WI38 (cell line): ENCODE results near the gene MYL7.

ENCODE experiments used
- H3K4me3 ChIP-seq: 2 replicates; pipeline ENCODE4 v1.5.1; 2011; ENCODE audit warnings: low read depth, mild to moderate bottlenecking, control low read depth, low read length
- TF ChIP-seq, protein P1 (sequence below): IDR thresholded peaks from 2 replicates; pipeline ENCODE4 v1.5.1; 2012; ENCODE audit warnings: low read depth, mild to moderate bottlenecking, control low read depth, low read length

MYL7 gene

DNA sequence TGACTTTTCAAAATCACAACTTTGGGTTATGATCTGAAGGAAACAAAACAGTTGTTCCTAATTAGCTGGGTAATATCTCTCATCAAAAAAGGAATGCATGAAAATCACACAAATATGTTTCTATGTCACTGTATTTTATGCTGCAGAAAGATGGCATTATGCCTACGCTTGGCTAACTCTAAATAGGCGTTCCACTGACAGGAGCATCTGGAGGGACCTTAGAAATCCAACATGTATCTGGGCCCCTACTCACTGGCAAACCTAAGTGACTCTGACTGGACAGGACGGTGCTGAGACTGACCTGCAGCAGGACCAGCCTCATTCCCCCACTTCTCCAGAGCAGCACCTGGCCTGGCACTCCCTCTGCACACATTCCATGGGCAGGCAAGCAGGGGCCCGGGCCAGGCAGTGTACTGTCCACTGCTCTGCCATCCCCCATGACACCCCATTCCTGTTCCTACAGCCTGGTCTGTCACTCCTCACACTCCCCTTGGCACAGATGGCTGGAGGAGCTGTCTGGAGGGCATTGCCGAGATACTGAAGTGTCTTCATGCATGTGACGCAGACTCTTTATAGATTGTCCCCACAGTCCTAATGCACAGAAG lies 2.6 kb upstream of the MYL7 start:
- H3K4me3 ChIP-seq, result no peak overlapping the region

DNA sequence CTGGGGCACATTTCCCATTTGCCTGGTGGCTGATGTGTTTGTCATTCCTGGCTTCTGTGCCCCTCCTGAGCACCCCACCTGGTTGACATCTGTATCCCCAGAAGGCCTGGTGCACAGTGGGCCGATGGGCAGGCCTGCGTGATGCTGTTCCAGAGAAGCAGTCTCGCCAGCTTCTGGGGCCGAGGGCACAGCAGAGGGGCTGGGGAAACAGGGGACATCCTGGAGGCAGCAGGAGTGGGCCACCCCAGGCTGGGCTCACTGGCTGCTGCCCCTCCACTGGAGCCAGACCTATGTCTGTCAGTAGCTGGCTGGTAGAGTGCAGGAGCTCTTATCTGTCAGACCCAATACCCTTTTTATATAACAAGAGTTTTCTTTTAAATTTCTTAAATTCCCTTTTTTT lies 896 bp upstream of the MYL7 start:
- TF ChIP-seq, protein P1, sequence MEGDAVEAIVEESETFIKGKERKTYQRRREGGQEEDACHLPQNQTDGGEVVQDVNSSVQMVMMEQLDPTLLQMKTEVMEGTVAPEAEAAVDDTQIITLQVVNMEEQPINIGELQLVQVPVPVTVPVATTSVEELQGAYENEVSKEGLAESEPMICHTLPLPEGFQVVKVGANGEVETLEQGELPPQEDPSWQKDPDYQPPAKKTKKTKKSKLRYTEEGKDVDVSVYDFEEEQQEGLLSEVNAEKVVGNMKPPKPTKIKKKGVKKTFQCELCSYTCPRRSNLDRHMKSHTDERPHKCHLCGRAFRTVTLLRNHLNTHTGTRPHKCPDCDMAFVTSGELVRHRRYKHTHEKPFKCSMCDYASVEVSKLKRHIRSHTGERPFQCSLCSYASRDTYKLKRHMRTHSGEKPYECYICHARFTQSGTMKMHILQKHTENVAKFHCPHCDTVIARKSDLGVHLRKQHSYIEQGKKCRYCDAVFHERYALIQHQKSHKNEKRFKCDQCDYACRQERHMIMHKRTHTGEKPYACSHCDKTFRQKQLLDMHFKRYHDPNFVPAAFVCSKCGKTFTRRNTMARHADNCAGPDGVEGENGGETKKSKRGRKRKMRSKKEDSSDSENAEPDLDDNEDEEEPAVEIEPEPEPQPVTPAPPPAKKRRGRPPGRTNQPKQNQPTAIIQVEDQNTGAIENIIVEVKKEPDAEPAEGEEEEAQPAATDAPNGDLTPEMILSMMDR, result no peak
- no peak overlapping the region for H3K4me3 ChIP-seq

More for the DNA sequence above, 2.6 kb upstream of the MYL7 start:
- TF ChIP-seq, protein P1, result no peak

DNA sequence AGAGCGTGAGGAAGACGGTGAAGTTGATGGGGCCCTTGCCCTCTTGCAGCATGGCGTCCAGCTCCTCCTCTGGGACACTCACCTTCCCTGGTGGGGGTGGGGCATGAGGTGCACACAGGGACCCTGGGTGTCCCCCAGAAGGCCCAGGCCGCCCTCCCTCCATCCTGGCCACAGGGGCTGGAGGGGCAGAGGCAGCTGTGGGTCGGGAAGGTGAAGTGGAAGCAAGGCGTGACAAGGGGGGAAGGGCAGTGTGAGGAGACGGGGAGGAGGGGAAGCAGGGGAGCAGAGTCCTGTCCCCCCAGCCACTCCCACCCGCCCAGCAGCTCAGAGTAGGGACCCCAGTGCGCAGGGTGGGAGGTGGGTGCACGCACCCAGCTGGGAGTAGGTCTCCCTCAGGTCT lies 791 bp downstream of the MYL7 start:
- H3K4me3 ChIP-seq, result no peak overlapping the region
- TF ChIP-seq, protein P1, result no peak

DNA sequence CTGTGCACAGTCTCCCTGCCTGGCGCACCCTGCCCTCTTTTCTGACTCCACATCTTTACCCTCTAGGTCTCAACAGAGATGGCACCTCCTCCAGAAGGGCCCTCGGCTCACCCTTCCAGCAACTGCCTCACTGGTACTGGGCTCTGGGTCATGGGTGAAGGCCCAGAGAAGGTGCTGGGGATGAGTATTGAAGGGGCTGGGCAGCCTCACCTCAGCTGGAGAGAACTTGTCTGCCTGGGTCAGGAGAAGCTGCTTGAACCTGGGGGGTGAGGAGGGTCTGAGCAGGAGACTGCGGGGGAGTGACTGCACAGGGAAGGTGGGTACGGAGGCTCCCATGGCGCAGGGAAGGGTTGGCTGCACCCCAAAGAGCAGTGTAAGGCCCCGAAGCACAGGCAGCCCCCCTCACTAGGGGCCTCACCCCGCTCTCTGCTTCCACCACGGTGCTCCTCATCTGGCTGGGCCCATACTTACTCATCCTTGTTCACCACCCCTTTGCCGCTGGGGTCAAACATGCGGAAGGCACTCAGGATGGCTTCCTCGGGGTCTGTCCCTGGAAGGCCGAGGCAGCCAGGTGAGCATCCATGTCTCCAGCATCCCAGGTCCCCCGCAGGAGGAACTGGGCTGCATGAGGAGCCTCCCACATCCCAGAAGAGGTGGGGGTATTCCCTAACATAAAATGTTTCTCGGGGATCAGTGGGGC lies 1.7 kb downstream of the MYL7 start:
- TF ChIP-seq, protein P1, result no peak
- H3K4me3 ChIP-seq, result no peak overlapping the region

DNA sequence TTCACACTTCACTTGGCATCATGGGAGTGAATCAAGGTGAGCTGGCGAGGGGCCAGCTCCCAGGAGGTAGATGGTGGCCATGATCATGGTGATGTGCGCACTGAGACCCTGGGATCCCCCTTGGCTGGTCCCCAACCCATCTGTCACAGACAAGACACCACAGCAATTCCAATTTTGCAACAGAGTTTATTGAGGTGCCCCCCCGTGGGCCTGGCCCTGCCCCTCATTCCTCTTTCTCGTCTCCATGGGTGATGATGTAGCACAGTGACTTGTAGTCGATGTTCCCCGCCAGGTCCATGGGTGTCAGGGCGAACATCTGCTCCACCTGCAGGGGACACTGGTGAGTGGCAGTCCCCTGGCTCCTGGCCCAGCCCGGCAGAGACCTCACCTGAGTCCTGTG lies 2.4 kb downstream of the MYL7 start:
- TF ChIP-seq, protein P1, result no peak
- H3K4me3 ChIP-seq, result no peak overlapping the region

DNA sequence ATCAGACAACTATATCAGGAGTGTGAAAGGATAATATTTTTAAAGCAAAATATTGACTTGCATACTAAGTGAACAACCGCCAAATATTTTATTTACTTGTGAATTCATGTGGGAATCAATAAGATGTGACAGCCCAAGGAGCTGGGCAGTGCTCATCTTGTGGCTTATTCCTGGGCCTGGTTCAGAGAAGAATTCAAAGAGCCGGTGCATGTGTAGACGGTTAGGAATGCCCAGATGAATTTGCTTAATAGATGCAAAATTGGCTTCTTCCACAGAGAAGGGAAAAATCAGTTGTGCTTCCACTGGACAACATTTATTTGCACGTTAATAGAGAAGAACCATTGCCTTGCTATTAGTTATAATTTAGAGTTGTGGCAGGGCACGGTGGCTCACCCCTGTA lies 4.4 kb downstream of the MYL7 start:
- TF ChIP-seq, protein P1, result no peak
- no peak overlapping the region for H3K4me3 ChIP-seq

DNA sequence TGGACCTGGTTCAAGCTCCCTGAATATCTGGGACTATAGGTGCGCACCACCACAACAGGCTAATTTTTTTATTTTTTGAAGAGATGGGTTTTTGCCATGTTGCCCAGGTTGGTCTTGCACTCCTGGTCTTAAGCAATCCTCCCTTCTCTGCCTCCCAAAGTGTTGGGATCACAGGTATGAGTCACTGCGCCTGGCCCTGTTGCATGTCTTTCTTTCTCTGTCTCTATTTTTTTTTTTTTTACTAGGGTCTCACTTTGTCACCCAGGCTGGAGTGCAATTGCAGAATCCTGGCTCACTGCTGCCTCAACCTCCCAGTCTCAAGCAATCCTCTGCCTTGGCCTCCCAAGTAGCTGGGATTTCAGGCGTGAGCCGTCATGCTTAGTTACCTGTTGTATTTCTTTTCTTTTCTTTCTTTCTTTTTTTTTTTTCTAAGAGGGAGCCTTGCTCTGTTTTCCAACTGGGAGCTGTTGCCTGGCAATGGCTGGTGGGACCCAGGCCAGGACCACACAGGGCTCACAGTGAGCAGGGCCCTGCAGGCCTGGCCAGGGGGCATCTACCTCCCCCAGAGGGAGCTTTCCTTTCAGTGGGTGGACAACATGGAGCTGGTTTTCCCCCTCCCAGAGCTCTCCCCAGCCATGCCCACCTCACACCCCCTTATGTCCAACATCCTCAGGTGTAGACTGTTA lies 6.0 kb downstream of the MYL7 start:
- TF ChIP-seq, protein P1, result no peak

More for the DNA sequence above, 6.0 kb downstream of the MYL7 start:
- H3K4me3 ChIP-seq, result no peak overlapping the region
